Right atrium auricular region (tissue), 2 donors: ENCODE results near the gene ACVR2B. TPM values are rescaled to one million over a fixed set of nuclear protein-coding genes. Genes with fewer than 3 reads are reported as not detected.

Experiments used
- DNase-seq: peaks from one replicate; pipeline ENCODE4 v3.0.0-alpha.2; 2019; ENCODE audit warnings: low spot score
- H3K27ac ChIP-seq, 2 donors: fragments of 200-600 bp; sonication (generic); 1 replicate in 1 of 2; 2 replicates in 1 of 2; pipeline ENCODE4 v1.5.1; 2016 to 2019
- H3K27me3 ChIP-seq, 2 donors: fragments of 200-600 bp; sonication (generic); one replicate each; pipeline versions ENCODE4 v1.5.1 to v1.6.0; 2017 to 2019
- H3K36me3 ChIP-seq: fragments of 200-600 bp; sonication (generic); one replicate; pipeline ENCODE4 v1.5.1; 2016
- H3K4me1 ChIP-seq, 2 donors: fragments of 200-600 bp; sonication (generic); one replicate each; pipeline versions ENCODE4 v1.5.1 to v1.6.0; 2017 to 2019
- H3K4me3 ChIP-seq, 2 donors: fragments of 200-600 bp; sonication (generic); 1 replicate in 1 of 2; 2 replicates in 1 of 2; pipeline ENCODE4 v1.5.1; 2017 to 2019; ENCODE audit warnings: mild to moderate bottlenecking in 1 of 2, moderate library complexity in 1 of 2
- H3K9me3 ChIP-seq, 2 donors: fragments of 200-600 bp; sonication (generic); one replicate each; pipeline ENCODE4 v1.5.1; 2019
- total RNA-seq, 2 donors: library from RNA; depleted of rRNA; stranded (reverse); fragments of >200 nt; gene quantifications; one replicate each; pipeline ENCODE4 v1.1.0, GENCODE V29; 2016
- TF ChIP-seq, protein P1 (sequence below), 2 donors: fragments of 200-600 bp; sonication (generic); IDR thresholded peaks; one replicate each; pipeline ENCODE4 v1.5.1; 2019; ENCODE audit warnings: antibody characterized with exemption in 2 of 2

Gene ACVR2B
- total RNA-seq, 2 donors from 2014 or later: 3.9 to 6.0 TPM

GRCh38 chr3:38472342-38472741, 18.7 kb downstream of the ACVR2B start:
- Histone ChIP-seq H3K27me3 (no peaks in the 10 kb centered on the region), H3K36me3 (no peaks in the 10 kb centered on the region), H3K4me3 (no peak overlapping the region), H3K9me3 (peaks cover 0 to 9% of the 10 kb centered on the region in 2 donors), H3K27ac (no peak overlapping the region), H3K4me1 (peaks cover 0 to 17% of the 10 kb centered on the region in 2 donors)
- no peak for DNase-seq
- TF ChIP-seq, protein P1, sequence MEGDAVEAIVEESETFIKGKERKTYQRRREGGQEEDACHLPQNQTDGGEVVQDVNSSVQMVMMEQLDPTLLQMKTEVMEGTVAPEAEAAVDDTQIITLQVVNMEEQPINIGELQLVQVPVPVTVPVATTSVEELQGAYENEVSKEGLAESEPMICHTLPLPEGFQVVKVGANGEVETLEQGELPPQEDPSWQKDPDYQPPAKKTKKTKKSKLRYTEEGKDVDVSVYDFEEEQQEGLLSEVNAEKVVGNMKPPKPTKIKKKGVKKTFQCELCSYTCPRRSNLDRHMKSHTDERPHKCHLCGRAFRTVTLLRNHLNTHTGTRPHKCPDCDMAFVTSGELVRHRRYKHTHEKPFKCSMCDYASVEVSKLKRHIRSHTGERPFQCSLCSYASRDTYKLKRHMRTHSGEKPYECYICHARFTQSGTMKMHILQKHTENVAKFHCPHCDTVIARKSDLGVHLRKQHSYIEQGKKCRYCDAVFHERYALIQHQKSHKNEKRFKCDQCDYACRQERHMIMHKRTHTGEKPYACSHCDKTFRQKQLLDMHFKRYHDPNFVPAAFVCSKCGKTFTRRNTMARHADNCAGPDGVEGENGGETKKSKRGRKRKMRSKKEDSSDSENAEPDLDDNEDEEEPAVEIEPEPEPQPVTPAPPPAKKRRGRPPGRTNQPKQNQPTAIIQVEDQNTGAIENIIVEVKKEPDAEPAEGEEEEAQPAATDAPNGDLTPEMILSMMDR (IDR thresholded peaks at IDR 0.05): no peak

GRCh38 chr3:38473229-38473628, 19.5 kb downstream of the ACVR2B start:
- Histone ChIP-seq H3K4me1 (peaks cover 0 to 17% of the 10 kb centered on the region in 2 donors), H3K36me3 (no peaks in the 10 kb centered on the region), H3K4me3 (no peak overlapping the region), H3K27me3 (no peaks in the 10 kb centered on the region), H3K9me3 (peaks cover 0 to 9% of the 10 kb centered on the region in 2 donors), H3K27ac (no peak overlapping the region)
- no peak for DNase-seq
- TF ChIP-seq, protein P1 (IDR thresholded peaks at IDR 0.05): no peak

GRCh38 chr3:38474928-38475605, 21.4 kb downstream of the ACVR2B start:
- no peaks in the 10 kb centered on the region for H3K27me3 ChIP-seq
- peak; percentile 50 for DNase-seq
- H3K4me3 ChIP-seq: no peak overlapping the region
- H3K9me3 ChIP-seq: peaks cover 0 to under 1% of the 10 kb centered on the region in 2 donors
- H3K4me1 ChIP-seq: peaks cover 0 to 17% of the 10 kb centered on the region in 2 donors
- peaks cover 10% of the 10 kb centered on the region for H3K36me3 ChIP-seq
- no peak overlapping the region for H3K27ac ChIP-seq
- TF ChIP-seq, protein P1 (IDR thresholded peaks at IDR 0.05): no peak

DNA sequence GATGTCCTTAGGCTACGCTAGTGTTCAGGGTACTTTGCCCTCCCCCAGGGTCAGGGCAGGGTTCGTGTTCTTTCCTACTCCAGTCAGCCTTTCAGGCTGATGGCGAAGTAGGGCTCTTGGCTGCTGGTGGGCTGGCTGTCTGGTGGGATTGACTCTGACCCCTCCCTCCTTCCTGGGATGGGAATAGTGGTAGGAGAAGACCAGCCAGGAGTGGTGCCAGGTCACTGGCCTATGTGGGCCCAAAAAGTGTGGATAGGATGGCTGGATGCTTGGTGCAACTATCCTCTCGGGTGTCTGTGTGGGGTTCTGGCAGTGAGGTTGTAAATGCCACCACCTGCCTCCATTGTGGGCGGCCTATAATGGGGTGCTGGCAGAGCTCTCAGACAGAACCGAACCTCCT, 22.0 kb downstream of the ACVR2B start:
- DNase-seq: peak; percentile 32
- Histone ChIP-seq H3K4me3 (no peak overlapping the region), H3K9me3 (no peaks in the 10 kb centered on the region), H3K36me3 (peaks cover 11% of the 10 kb centered on the region), H3K4me1 (peaks cover 0 to 17% of the 10 kb centered on the region in 2 donors), H3K27ac (no peak overlapping the region), H3K27me3 (no peaks in the 10 kb centered on the region)
- TF ChIP-seq, protein P1 (IDR thresholded peaks at IDR 0.05): no peak

DNA sequence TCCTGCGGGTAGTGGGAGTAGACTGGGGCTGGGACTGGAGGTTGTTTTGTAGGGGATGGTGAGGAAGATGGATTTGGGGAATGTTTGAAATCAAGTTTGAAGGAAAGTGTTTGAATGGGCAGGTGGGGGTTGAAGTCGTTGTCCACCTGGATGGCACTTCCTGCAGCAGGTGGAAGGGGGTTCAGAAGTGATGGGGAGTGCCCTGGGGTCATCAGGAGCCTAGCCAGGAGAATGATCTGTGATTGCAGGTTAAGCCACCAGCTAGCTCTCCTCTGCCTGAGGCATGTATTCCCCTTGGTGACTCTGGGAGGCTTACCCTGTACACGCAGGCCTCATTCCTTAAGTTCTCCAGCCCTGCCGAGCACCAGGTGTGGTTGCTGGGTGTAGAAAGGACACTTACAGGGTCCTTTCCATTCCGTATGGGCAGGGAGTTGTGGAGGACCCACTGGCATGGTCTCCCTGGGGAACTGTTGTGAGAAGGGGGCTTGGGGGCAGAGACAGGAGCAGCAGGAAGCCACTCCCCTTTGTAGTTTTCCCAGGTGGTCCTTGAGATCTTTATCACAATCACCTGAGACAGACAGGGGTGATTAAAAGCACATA, 22.6 kb downstream of the ACVR2B start:
- Histone ChIP-seq H3K27ac (no peak overlapping the region), H3K4me1 (peaks cover 0 to 17% of the 10 kb centered on the region in 2 donors), H3K36me3 (peaks cover 17% of the 10 kb centered on the region), H3K4me3 (no peak overlapping the region), H3K9me3 (no peaks in the 10 kb centered on the region), H3K27me3 (no peaks in the 10 kb centered on the region)
- DNase-seq: no peak
- TF ChIP-seq, protein P1 (IDR thresholded peaks at IDR 0.05): no peak
